ENCODE measurements around the gene SMARCA1.

GRCh38 chrX:129403974-129404669, 119.2 kb downstream of the SMARCA1 start:
- TF ChIP-seq CTCF (IDR thresholded peaks at IDR 0.05; ENCODE audit: low read length), result no peak
- no peak for TF ChIP-seq EZH2 (IDR thresholded peaks at IDR 0.05; ENCODE audit: borderline replicate concordance, low read length)
